Body of pancreas (tissue), 4 donors: ENCODE measurements around the gene TIPARP. TPM values are rescaled to one million over a fixed set of nuclear protein-coding genes. Genes with fewer than 3 reads are reported as not detected.

Experiments used
- ATAC-seq: fragments of 150-250 bp; one replicate; pipeline ENCODE4 v1.9.1; 2016
- DNase-seq, 4 donors: peaks; one replicate each; pipeline ENCODE4 v3.0.0-alpha.2; 2019
- H3K27ac ChIP-seq, 4 donors: fragments of 200-600 bp; sonication (generic); 1 replicate in 3 of 4; 2 replicates in 1 of 4; pipeline versions ENCODE4 v1.5.1 to v1.6.1; 2016 to 2019; ENCODE audit warnings: mild to moderate bottlenecking in 1 of 4, mixed read lengths in 1 of 4, moderate library complexity in 1 of 4
- H3K27me3 ChIP-seq, 2 donors: fragments of 200-600 bp; sonication (generic); one replicate each; pipeline ENCODE4 v1.6.0; 2016; ENCODE audit warnings: mild to moderate bottlenecking in 1 of 2
- H3K36me3 ChIP-seq, 2 donors: fragments of 200-600 bp; sonication (generic); replicated peaks in 1 of 2; 2 replicates each; pipeline ENCODE4 v1.5.1; 2016; ENCODE audit warnings: low read depth in 2 of 2; ENCODE audit not compliant: insufficient read depth in 1 of 2
- H3K4me1 ChIP-seq: fragments of 200-600 bp; sonication (generic); one replicate; pipeline ENCODE4 v1.6.0; 2016
- H3K4me3 ChIP-seq, 2 donors: fragments of 200-600 bp; sonication (generic); 1 replicate in 1 of 2; 2 replicates in 1 of 2; pipeline ENCODE4 v1.5.1; 2016 to 2019
- H3K9me3 ChIP-seq, 3 donors: fragments of 200-600 bp; sonication (generic); 1 replicate in 2 of 3; 2 replicates in 1 of 3; pipeline ENCODE4 v1.5.1; 2016
- CTCF ChIP-seq, 7 experiments: fragments of 450-650 bp in 4 of 7; fragments of 200-600 bp in 3 of 7; sonication (generic) in 3 of 7; IDR thresholded peaks; one replicate each; pipeline ENCODE4 v1.5.1; 2016 to 2019; ENCODE audit warnings: antibody characterized with exemption in 7 of 7
- POLR2A ChIP-seq, 3 donors: fragments of 450-650 bp; IDR thresholded peaks; one replicate each; pipeline ENCODE4 v1.6.1; 2016; ENCODE audit warnings: antibody characterized with exemption in 3 of 3, mild to moderate bottlenecking in 2 of 3
- WGBS, 2 donors: methylation state at CpG; one replicate each; pipeline ENCODE4 v1.1.5; 2017; 5-methylcytosine and 5-hydroxymethylcytosine counted together
- intact Hi-C: fragments of 100-400 bp; cut with DNase I; formaldehyde crosslinking; loops from one replicate; pipeline ENCODE4 v1.15.1; 2023
- total RNA-seq, 2 donors: library from RNA; depleted of rRNA; stranded (reverse); fragments of >200 nt; gene quantifications; one replicate each; pipeline ENCODE4 v1.1.0, GENCODE V29; 2016

TIPARP gene
- total RNA-seq, 2 donors from 2014 or later, result 12.5 to 13.2 TPM

DNA sequence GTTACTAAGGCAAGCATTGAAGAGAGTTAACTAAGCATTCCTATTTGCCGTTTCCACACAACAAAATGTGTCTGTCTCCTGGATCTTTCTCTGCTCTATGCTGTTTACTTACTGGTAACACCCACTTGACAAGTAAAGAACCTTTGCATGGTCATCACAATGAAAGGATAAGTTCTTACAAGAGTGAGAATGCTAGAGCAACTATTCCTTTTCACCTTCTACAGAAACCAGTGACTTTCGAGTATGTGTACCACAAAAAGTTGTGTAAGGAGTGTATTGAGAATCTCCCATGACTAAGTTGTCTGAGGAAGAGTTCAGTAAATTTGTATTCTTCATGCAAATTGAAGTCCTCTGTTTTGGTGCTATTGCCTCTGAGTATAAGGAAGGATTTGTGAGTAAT, 10.8 kb downstream of the TIPARP start:
- no peak for DNase-seq
- no peak for ATAC-seq
- Histone ChIP-seq H3K36me3 (no peaks in the 10 kb centered on the region), H3K27me3 (no peaks in the 10 kb centered on the region), H3K4me3 (no peak overlapping the region), H3K9me3 (no peaks in the 10 kb centered on the region), H3K4me1 (peaks cover 72% of the 10 kb centered on the region), H3K27ac (no peak overlapping the region)
- 59 to 65% methylated on average over 2 of the region's 2 CpGs for WGBS, 2 donors
- intact Hi-C loops, result no loop called here
- TF ChIP-seq CTCF (IDR thresholded peaks at IDR 0.05) (no peak), POLR2A (IDR thresholded peaks at IDR 0.05) (no peak)

DNA sequence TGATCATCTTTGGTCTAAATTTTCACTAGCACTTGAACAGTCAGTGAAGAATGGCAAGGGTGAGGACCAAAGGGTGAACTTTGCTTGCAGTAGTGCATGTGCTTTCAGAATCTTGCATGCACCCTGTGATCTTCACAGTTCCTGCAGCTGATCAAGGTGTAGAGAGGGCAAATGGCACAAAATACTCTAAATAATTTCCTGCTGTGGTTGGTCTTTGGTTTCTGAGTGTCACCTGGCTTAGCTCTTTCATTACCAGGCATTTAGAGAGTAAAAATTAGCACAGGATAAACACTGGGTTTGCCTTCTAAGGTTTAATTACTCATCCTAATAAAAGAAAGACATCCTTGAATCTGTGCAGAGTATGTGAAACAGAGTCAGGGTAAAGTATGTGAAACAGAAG, 11.4 kb downstream of the TIPARP start:
- H3K27me3 ChIP-seq, result no peaks in the 10 kb centered on the region
- TF ChIP-seq CTCF (IDR thresholded peaks at IDR 0.05), result no peak
- TF ChIP-seq POLR2A (IDR thresholded peaks at IDR 0.05), result no peak
- no peak for DNase-seq
- H3K36me3 ChIP-seq, result no peaks in the 10 kb centered on the region
- no peak overlapping the region for H3K4me3 ChIP-seq
- no peak for ATAC-seq
- no peaks in the 10 kb centered on the region for H3K9me3 ChIP-seq
- peaks cover 71% of the 10 kb centered on the region for H3K4me1 ChIP-seq
- intact Hi-C loops, result no loop called here
- H3K27ac ChIP-seq, result no peak overlapping the region

DNA sequence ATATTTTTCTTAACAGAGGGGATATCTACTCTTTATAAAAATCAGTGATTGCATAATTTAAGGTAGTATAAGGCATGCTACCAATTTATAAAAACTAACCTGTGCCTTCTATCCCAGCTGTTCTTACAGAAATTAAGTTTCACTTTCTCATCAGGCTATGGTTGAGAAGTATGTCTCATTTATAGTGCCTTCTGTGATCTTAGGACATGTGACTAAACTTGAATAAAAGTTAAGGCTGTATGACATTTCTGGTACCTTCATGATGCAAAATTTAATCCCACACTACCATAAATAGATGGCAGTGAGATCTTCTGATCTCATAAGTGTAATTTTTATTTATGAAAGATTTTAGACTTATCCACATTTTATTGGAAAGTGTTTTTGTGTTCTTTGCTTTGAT, 12.6 kb downstream of the TIPARP start:
- H3K36me3 ChIP-seq, result no peaks in the 10 kb centered on the region
- TF ChIP-seq CTCF (IDR thresholded peaks at IDR 0.05) (no peak), POLR2A (IDR thresholded peaks at IDR 0.05) (no peak)
- H3K9me3 ChIP-seq, result no peaks in the 10 kb centered on the region
- no peak for DNase-seq
- H3K27ac ChIP-seq, result no peak overlapping the region
- peaks cover 71% of the 10 kb centered on the region for H3K4me1 ChIP-seq
- H3K27me3 ChIP-seq, result no peaks in the 10 kb centered on the region
- intact Hi-C loops, result no loop called here
- ATAC-seq, result no peak
- no peak overlapping the region for H3K4me3 ChIP-seq

GRCh38 chr3:156688632-156689452, 14.5 kb downstream of the TIPARP start:
- intact Hi-C loops, result no loop called here
- no peak for ATAC-seq
- H3K27ac ChIP-seq, result no peak overlapping the region
- no peaks in the 10 kb centered on the region for H3K9me3 ChIP-seq
- H3K36me3 ChIP-seq, result peaks cover 0 to under 1% of the 10 kb centered on the region in 2 donors
- no peak for DNase-seq
- no peaks in the 10 kb centered on the region for H3K27me3 ChIP-seq
- WGBS, 2 donors, result 69 to 75% methylated on average over 7 of the region's 7 CpGs
- H3K4me3 ChIP-seq, result no peak overlapping the region
- peaks cover 63% of the 10 kb centered on the region for H3K4me1 ChIP-seq
- no peak for TF ChIP-seq CTCF (IDR thresholded peaks at IDR 0.05)
- TF ChIP-seq POLR2A (IDR thresholded peaks at IDR 0.05), result no peak

GRCh38 chr3:156689608-156690007, 15.2 kb downstream of the TIPARP start:
- H3K27me3 ChIP-seq, result no peaks in the 10 kb centered on the region
- DNase-seq, result no peak
- H3K36me3 ChIP-seq, result peaks cover 0 to 7% of the 10 kb centered on the region in 2 donors
- peaks cover 55% of the 10 kb centered on the region for H3K4me1 ChIP-seq
- no peak for ATAC-seq
- intact Hi-C loops, result no loop called here
- H3K27ac ChIP-seq, result no peak overlapping the region
- TF ChIP-seq CTCF (IDR thresholded peaks at IDR 0.05) (no peak), POLR2A (IDR thresholded peaks at IDR 0.05) (no peak)
- no peaks in the 10 kb centered on the region for H3K9me3 ChIP-seq
- 0% methylated on average over 1 of the region's 1 CpG for WGBS, 2 donors
- no peak overlapping the region for H3K4me3 ChIP-seq
